Activated B cell treated with CpG ODN at 0.5 μM for 24 hours (primary cell): Measurements from ENCODE around the gene ZNF536. TPM values are rescaled to one million over a fixed set of nuclear protein-coding genes. Genes with fewer than 3 reads are reported as not detected.

Experiments used
- ATAC-seq: fragments of 200-7000 bp; cut with Tn5 transposase; one replicate; pipeline ENCODE4 v1.10.0; 2021; ENCODE audit warnings: low read depth, mild to moderate bottlenecking, moderate library complexity
- CTCF ChIA-PET: fragments of 350-600 bp; sonication (Branson Sonifier 250); formaldehyde crosslinking; loops from one replicate; lab custom pipeline; 2021; ENCODE audit warnings: antibody characterized with exemption; lab: Charles Lee
- POLR2A ChIA-PET: fragments of 350-600 bp; sonication (Branson Sonifier 250); formaldehyde crosslinking; loops from one replicate; lab custom pipeline; 2021; ENCODE audit warnings: antibody characterized with exemption; lab: Charles Lee
- DNase-seq: peaks from one replicate; pipeline ENCODE4 v3.0.0; 2022
- H3K27ac Mint-ChIP-seq: one replicate; pipeline ENCODE4 v1.8.0; 2020; ENCODE audit warnings: mixed read lengths
- H3K27me3 Mint-ChIP-seq: one replicate; pipeline ENCODE4 v1.8.0; 2021; ENCODE audit warnings: mixed read lengths
- H3K36me3 Mint-ChIP-seq: one replicate; pipeline ENCODE4 v1.8.0; 2021; ENCODE audit warnings: low read depth, mixed read lengths
- H3K4me1 Mint-ChIP-seq: one replicate; pipeline ENCODE4 v1.8.0; 2021; ENCODE audit warnings: mixed read lengths
- H3K4me3 Mint-ChIP-seq: one replicate; pipeline ENCODE4 v1.8.0; 2020; ENCODE audit warnings: mild to moderate bottlenecking, mixed read lengths
- H3K9me3 Mint-ChIP-seq: one replicate; pipeline ENCODE4 v1.8.0; 2020; ENCODE audit warnings: mixed read lengths
- intact Hi-C: fragments of 100-400 bp; cut with micrococcal nuclease; formaldehyde crosslinking; loops from one replicate; pipeline ENCODE4 v1.15.1; 2024
- total RNA-seq: library from RNA; stranded (reverse); gene quantifications from 2 replicates; pipeline ENCODE4 v1.2.3, GENCODE V29; 2022
- TF ChIP-seq, protein P1 (sequence below): fragments of 200-600 bp; IDR thresholded peaks from one replicate; pipeline ENCODE4 v1.8.0; 2022; ENCODE audit warnings: antibody characterized with exemption, mild to moderate bottlenecking

The ZNF536 gene
- total RNA-seq, 1 donor from 2014 or later = not detected

DNA sequence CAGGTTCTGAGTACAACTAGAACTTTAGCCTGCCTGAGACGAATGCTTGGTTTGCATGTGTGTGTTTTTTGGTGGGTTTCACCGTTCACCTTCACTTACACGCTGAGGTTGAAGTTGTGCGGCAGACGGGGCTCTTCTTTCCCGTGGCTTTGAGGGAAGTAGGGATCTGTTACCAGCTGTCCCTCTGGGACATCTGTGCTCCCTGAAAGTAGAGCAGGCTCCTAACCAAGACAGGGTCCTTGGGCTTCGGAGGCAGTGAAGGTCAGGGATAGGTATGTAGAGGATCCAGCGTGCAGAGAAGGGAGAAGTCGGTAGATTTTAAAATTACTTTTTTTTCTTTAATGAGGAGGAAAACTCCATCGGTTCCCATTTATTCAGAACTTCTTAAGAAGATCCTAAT lies 48.7 kb downstream of the ZNF536 start:
- CTCF ChIA-PET = no interaction called here
- intact Hi-C loops = no loop called here
- H3K4me3 Mint-ChIP-seq = no peak overlapping the region
- no peaks in the 10 kb centered on the region for H3K9me3 Mint-ChIP-seq
- no peak overlapping the region for H3K27ac Mint-ChIP-seq
- TF ChIP-seq, protein P1, sequence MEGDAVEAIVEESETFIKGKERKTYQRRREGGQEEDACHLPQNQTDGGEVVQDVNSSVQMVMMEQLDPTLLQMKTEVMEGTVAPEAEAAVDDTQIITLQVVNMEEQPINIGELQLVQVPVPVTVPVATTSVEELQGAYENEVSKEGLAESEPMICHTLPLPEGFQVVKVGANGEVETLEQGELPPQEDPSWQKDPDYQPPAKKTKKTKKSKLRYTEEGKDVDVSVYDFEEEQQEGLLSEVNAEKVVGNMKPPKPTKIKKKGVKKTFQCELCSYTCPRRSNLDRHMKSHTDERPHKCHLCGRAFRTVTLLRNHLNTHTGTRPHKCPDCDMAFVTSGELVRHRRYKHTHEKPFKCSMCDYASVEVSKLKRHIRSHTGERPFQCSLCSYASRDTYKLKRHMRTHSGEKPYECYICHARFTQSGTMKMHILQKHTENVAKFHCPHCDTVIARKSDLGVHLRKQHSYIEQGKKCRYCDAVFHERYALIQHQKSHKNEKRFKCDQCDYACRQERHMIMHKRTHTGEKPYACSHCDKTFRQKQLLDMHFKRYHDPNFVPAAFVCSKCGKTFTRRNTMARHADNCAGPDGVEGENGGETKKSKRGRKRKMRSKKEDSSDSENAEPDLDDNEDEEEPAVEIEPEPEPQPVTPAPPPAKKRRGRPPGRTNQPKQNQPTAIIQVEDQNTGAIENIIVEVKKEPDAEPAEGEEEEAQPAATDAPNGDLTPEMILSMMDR = no peak
- H3K36me3 Mint-ChIP-seq = no peaks in the 10 kb centered on the region
- ATAC-seq = no peak
- H3K4me1 Mint-ChIP-seq = no peaks in the 10 kb centered on the region
- peaks cover 8% of the 10 kb centered on the region for H3K27me3 Mint-ChIP-seq
- POLR2A ChIA-PET = no interaction called here
- DNase-seq = no peak

DNA sequence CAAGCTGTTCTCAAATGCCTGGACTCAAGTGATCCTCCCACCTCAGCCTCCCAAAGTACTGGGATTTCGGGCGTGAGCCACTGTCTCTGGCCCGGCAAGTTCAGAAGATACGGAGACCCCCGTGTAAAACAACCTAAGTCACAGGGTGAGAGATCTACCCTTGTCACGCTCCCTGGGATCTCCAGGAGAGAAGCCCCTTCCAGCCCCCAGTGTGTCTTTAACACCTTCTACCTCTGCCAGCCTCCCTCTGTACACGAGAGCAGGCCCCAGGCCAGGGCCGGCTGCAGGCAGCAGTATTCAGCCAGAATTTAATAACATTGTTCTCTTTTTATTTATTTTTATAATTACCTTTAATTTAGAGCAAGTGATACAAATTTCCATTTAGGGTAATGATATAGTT lies 49.4 kb downstream of the ZNF536 start:
- TF ChIP-seq, protein P1 = no peak
- ChIA-PET CTCF (no interaction called here), POLR2A (no interaction called here)
- Mint-ChIP-seq H3K36me3 (no peaks in the 10 kb centered on the region), H3K27me3 (peaks cover 8% of the 10 kb centered on the region), H3K27ac (no peak overlapping the region), H3K4me3 (no peak overlapping the region), H3K4me1 (no peaks in the 10 kb centered on the region), H3K9me3 (no peaks in the 10 kb centered on the region)
- no peak for ATAC-seq
- no peak for DNase-seq
- intact Hi-C loops = no loop called here

DNA sequence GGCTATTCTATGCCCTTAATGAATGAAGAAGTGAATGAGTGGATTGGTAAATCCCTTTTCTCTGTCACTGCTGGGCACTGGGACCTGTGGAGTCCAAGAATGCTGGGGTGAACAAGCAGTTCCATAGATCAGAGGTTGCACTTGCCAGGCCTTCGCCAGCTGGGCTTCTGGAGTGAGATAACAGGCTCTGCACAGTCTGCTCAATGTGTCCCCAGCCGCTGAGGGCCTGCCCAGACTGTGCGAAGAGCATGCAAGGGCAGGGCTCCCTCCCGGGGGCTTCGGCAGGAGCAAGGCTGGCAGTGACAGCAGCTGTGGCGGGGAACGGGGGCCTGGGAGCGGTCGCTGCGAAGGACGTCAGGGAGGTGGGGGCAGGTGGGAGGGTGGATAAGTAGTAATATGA lies 51.3 kb downstream of the ZNF536 start:
- H3K27ac Mint-ChIP-seq = no peak overlapping the region
- POLR2A ChIA-PET = no interaction called here
- DNase-seq (no peak), ATAC-seq (no peak)
- H3K27me3 Mint-ChIP-seq = peaks cover 4% of the 10 kb centered on the region
- CTCF ChIA-PET = no interaction called here
- H3K4me3 Mint-ChIP-seq = no peak overlapping the region
- no peaks in the 10 kb centered on the region for H3K36me3 Mint-ChIP-seq
- no peaks in the 10 kb centered on the region for H3K9me3 Mint-ChIP-seq
- intact Hi-C loops = no loop called here
- TF ChIP-seq, protein P1 = no peak
- H3K4me1 Mint-ChIP-seq = no peaks in the 10 kb centered on the region

DNA sequence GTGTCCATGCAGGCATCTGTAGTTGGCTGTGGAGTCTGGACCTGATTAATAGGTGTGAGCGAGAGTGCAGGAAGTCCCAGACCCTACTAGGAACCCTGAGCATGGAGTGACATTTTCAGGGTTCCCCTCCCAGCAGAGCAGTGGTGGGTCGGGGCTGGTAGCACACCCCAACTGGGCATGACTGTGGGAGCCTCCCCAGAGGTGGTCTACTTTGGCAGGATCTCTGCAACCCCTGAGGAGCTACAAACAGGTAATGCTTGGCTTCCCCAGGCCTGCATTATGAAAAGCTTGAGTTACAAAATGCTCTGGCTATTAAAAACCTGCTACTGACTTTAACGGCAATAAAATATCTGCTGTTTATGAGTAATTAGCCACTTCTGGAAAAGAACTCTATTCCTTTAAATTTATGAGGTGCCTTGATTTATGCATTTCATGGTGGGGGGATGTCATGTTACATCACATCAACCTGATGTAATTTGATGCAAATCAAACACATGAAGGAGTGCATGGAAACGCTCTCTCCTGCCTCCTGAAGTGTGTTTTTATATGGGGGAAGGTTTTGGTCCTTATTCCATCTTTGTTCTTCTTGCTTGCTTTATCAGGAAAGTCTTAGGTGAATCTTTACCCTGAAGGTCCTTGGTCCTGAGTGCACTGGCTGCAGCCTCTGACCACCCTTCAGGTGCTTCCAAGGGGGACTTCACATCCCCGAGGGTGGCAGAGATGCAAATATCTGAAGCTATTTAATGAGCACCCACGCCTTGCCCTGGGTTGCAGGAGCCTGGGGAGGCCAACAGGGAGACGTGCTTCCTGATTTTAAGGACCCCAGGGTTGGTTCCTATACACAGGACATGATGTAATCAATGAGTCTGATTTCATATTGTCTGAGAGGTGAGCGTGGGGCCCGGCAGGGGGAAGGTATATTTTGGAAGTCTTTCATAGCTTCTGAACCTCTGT lies 54.0 kb downstream of the ZNF536 start:
- intact Hi-C loops = no loop called here
- CTCF ChIA-PET = no interaction called here
- H3K4me1 Mint-ChIP-seq = no peaks in the 10 kb centered on the region
- no peaks in the 10 kb centered on the region for H3K36me3 Mint-ChIP-seq
- no peak overlapping the region for H3K4me3 Mint-ChIP-seq
- POLR2A ChIA-PET = no interaction called here
- H3K27ac Mint-ChIP-seq = no peak overlapping the region
- no peaks in the 10 kb centered on the region for H3K27me3 Mint-ChIP-seq
- H3K9me3 Mint-ChIP-seq = no peaks in the 10 kb centered on the region
- ATAC-seq = no peak
- TF ChIP-seq, protein P1 = no peak
- DNase-seq = no peak

DNA sequence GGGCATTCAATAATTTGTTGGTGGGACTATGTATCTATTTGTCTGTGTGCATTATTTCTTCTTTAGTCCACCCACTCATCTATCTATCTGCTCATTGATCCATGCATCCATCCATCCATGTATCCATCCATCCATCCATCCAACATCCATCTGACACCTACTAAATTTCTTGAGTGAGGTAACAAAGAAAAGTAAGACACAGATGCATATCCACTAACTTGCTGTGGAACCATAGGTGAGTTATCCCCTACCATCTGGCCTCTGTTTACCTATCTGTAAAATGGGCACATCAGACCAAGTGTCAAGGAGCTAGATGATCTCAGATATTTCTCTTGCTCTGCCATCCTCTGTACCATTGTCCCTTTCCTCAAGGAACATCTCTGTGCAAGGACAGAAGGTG lies 54.7 kb downstream of the ZNF536 start:
- no peak for ATAC-seq
- no peaks in the 10 kb centered on the region for H3K36me3 Mint-ChIP-seq
- no peak overlapping the region for H3K4me3 Mint-ChIP-seq
- H3K4me1 Mint-ChIP-seq = no peaks in the 10 kb centered on the region
- no peaks in the 10 kb centered on the region for H3K9me3 Mint-ChIP-seq
- intact Hi-C loops = no loop called here
- CTCF ChIA-PET = no interaction called here
- H3K27ac Mint-ChIP-seq = no peak overlapping the region
- DNase-seq = no peak
- POLR2A ChIA-PET = no interaction called here
- TF ChIP-seq, protein P1 = no peak
- no peaks in the 10 kb centered on the region for H3K27me3 Mint-ChIP-seq
